A549 (cell line): ENCODE results near the gene TGFBR1.

Experiments used
- NFE2L2 ChIP-seq: fragments of 150-350 bp; conservative IDR thresholded peaks from 2 replicates; pipeline ENCODE4 v1.6.1; 2014; ENCODE audit warnings: low read length
- POLR2A ChIP-seq: IDR thresholded peaks from 2 replicates; pipeline ENCODE4 v1.6.1; 2012; ENCODE audit warnings: mild to moderate bottlenecking, low read length
- POLR2AphosphoS2 ChIP-seq: conservative IDR thresholded peaks from 2 replicates; pipeline ENCODE4 v1.6.1; 2012; ENCODE audit warnings: low read length, improper control_type of control experiment, inconsistent platforms
- REST ChIP-seq: fragments of 200-600 bp; sonication (generic); IDR thresholded peaks from 2 replicates; pipeline ENCODE4 v1.6.1; 2016; ENCODE audit warnings: antibody characterized with exemption, mild to moderate bottlenecking, moderate library complexity
- TF ChIP-seq, protein P1 (sequence below): fragments of >200 bp; sonication (Bioruptor Twin); formaldehyde crosslinking; IDR thresholded peaks from 3 replicates; pipeline ENCODE4 v1.5.1; 2016

DNA sequence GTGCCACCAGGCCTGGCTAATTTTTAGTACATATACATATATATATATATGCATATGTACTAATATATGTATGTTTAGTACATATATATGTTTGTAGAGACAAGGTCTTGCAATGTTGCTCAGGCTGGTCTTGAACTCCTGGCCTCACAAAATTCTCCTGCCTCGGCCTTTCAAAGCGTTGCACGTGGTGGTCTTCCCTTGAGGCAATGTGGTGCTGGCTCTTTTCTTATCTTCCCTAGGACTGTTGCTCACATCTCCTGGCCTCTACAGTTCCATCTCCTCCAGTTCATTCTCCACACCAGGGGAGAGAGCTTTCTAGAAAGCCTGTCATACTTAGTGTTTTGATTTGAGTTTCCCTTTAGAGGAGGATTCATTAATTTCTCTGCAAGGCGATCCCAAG is 28.9 kb upstream of the TGFBR1 start:
- TF ChIP-seq POLR2AphosphoS2, result no peak
- TF ChIP-seq, protein P1, sequence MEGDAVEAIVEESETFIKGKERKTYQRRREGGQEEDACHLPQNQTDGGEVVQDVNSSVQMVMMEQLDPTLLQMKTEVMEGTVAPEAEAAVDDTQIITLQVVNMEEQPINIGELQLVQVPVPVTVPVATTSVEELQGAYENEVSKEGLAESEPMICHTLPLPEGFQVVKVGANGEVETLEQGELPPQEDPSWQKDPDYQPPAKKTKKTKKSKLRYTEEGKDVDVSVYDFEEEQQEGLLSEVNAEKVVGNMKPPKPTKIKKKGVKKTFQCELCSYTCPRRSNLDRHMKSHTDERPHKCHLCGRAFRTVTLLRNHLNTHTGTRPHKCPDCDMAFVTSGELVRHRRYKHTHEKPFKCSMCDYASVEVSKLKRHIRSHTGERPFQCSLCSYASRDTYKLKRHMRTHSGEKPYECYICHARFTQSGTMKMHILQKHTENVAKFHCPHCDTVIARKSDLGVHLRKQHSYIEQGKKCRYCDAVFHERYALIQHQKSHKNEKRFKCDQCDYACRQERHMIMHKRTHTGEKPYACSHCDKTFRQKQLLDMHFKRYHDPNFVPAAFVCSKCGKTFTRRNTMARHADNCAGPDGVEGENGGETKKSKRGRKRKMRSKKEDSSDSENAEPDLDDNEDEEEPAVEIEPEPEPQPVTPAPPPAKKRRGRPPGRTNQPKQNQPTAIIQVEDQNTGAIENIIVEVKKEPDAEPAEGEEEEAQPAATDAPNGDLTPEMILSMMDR, result no peak
- TF ChIP-seq POLR2A, result no peak
- no peak for TF ChIP-seq NFE2L2
- no peak for TF ChIP-seq REST
